ENCODE results near the gene HDC. TPM values are rescaled to one million over a fixed set of nuclear protein-coding genes. Genes with fewer than 3 reads are reported as not detected.

The HDC gene
- total RNA-seq, 1 experiment from 2014 or later: not detected

- intact Hi-C loops (cut with micrococcal nuclease): loop anchor here (10.0 kb wide), 1 partner anchor 55 kb away; no protein-coding TSS in a partner anchor
- POLR2A ChIA-PET: no interaction called here
- BruUV-seq (replicated peaks): no TSS peak
These were observed 24.2 kb upstream of the HDC start for GRCh38 chr15:50289749-50290148.

More at GRCh38 chr15:50289749-50290148, 24.2 kb upstream of the HDC start:
- Histone ChIP-seq H3K4me2 (ENCODE audit: low read length) (no peak overlapping the region), H3K79me2 (ENCODE audit: insufficient read depth, low read length) (no peaks in the 10 kb centered on the region; the same call in 1 of the 2 replicates), H3K4me1 (ENCODE audit: control insufficient read depth in 1 of 2, insufficient read depth in 2 of 2, low read length in 2 of 2) (no peaks in the 10 kb centered on the region), H3K9me2 (ENCODE audit: insufficient read depth) (no peaks in the 10 kb centered on the region), H2AFZ (ENCODE audit: low read depth, low read length, poor library complexity, severe bottlenecking) (no peak overlapping the region), H3K4me3 (replicated peaks in 1 of 2; ENCODE audit: low read depth in 1 of 2, low read length in 2 of 2) (no peak overlapping the region), H3K27ac (ENCODE audit: low read depth, low read length) (no peak overlapping the region), H3K27me3 (ENCODE audit: insufficient read depth, low read length) (no peaks in the 10 kb centered on the region), H3K9ac (ENCODE audit: low read length) (no peak overlapping the region), H3K36me3 (ENCODE audit: control insufficient read depth in 1 of 2, insufficient read depth in 2 of 2, low read length in 2 of 2) (no peaks in the 10 kb centered on the region; a peak in 1 of 4 replicates), H3K9me3 (ENCODE audit: control insufficient read depth in 1 of 2, insufficient read depth in 1 of 2, low read depth in 1 of 2, low read length in 2 of 2) (no peaks in the 10 kb centered on the region), H4K20me1 (ENCODE audit: insufficient read depth) (no peaks in the 10 kb centered on the region)
- ChIA-PET CTCF (interaction anchor here (1.5 kb wide), 1 partner anchor 26 kb away, joined by 3 read pairs; no protein-coding TSS in a partner anchor), RAD21 (ENCODE audit: low non-redundant PET in 1 of 2, low total read pairs in 2 of 2, uncharacterized antibody in 2 of 2, unreplicated experiment in 2 of 2) (no interaction called here)
- no peak for ATAC-seq
- TF ChIP-seq, protein P1, sequence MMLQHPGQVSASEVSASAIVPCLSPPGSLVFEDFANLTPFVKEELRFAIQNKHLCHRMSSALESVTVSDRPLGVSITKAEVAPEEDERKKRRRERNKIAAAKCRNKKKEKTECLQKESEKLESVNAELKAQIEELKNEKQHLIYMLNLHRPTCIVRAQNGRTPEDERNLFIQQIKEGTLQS (IDR thresholded peaks at IDR 0.05): no peak
- TF ChIP-seq ELF1 (IDR thresholded peaks at IDR 0.05; ENCODE audit: borderline replicate concordance, low read depth) (no peak), EZH2phosphoT487 (IDR thresholded peaks at IDR 0.05; ENCODE audit: borderline replicate concordance) (no peak), TCF7L2 (IDR thresholded peaks at IDR 0.05; ENCODE audit: borderline replicate concordance, extremely low read depth, insufficient read depth, insufficient read length) (no peak), RAD21 (IDR thresholded peaks at IDR 0.05; ENCODE audit: low read depth) (no peak), SRF (IDR thresholded peaks at IDR 0.05; ENCODE audit: low read depth) (no peak), FOSL1 (IDR thresholded peaks at IDR 0.05; ENCODE audit: low read depth) (no peak), CEBPB (IDR thresholded peaks at IDR 0.05; ENCODE audit: low read depth) (no peak), CTCF (IDR thresholded peaks at IDR 0.05 in 2 of 3, conservative IDR thresholded peaks at IDR 0.05 in 1 of 3; ENCODE audit: borderline replicate concordance in 1 of 3, insufficient read depth in 1 of 3, low read depth in 2 of 3, low read length in 2 of 3) (no peak), YY1 (IDR thresholded peaks at IDR 0.05; ENCODE audit: extremely low read depth, insufficient replicate concordance, low read depth, low read length) (no peak), ZNF274 (IDR thresholded peaks at IDR 0.05; ENCODE audit: low read depth, low read length) (no peak), POLR2AphosphoS5 (IDR thresholded peaks at IDR 0.05; ENCODE audit: low read depth, low read length) (no peak), JUND (IDR thresholded peaks at IDR 0.05) (no peak), SP1 (IDR thresholded peaks at IDR 0.05; ENCODE audit: low read depth) (no peak), SIN3A (IDR thresholded peaks at IDR 0.05; ENCODE audit: low read depth) (no peak), POLR2A (IDR thresholded peaks at IDR 0.05; ENCODE audit: borderline replicate concordance, extremely low read depth, insufficient read depth, insufficient read length) (no peak), ZFX (IDR thresholded peaks at IDR 0.05) (no peak), CBX3 (IDR thresholded peaks at IDR 0.05; ENCODE audit: low read depth) (no peak)
- TF ChIP-seq, protein P2, sequence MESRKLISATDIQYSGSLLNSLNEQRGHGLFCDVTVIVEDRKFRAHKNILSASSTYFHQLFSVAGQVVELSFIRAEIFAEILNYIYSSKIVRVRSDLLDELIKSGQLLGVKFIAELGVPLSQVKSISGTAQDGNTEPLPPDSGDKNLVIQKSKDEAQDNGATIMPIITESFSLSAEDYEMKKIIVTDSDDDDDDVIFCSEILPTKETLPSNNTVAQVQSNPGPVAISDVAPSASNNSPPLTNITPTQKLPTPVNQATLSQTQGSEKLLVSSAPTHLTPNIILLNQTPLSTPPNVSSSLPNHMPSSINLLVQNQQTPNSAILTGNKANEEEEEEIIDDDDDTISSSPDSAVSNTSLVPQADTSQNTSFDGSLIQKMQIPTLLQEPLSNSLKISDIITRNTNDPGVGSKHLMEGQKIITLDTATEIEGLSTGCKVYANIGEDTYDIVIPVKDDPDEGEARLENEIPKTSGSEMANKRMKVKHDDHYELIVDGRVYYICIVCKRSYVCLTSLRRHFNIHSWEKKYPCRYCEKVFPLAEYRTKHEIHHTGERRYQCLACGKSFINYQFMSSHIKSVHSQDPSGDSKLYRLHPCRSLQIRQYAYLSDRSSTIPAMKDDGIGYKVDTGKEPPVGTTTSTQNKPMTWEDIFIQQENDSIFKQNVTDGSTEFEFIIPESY (IDR thresholded peaks at IDR 0.05; ENCODE audit: extremely low read depth, insufficient replicate concordance, low read length): no peak
- TF ChIP-seq, protein P3, sequence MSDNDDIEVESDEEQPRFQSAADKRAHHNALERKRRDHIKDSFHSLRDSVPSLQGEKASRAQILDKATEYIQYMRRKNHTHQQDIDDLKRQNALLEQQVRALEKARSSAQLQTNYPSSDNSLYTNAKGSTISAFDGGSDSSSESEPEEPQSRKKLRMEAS (IDR thresholded peaks at IDR 0.05): no peak
- no peak for DNase-seq (ENCODE audit: low read depth, low spot score)
